CD4-positive, alpha-beta T cell treated with Interleukin-17A for 4 hours (primary cell): Measurements from ENCODE around the gene ACTL9.
"Not testable (repeated sequence)": the region's sequence is repeated elsewhere in the genome, so short reads cannot be mapped to it uniquely, and the experiment has no call there.

Source experiments
- DNase-seq: peaks from one replicate; pipeline ENCODE4 v3.0.0-alpha.2; 2020; ENCODE audit warnings: mixed read lengths

Gene ACTL9

GRCh38 chr19:8698433-8699063 lies at the start of gene ACTL9:
TSS of gene ACTL9 (minus strand) at chr19:8698795. CDS start at chr19:8698701, 94 bp downstream.
- DNase-seq, result no peak

GRCh38 chr19:8739291-8740065 lies 40.9 kb upstream of the ACTL9 start:
- DNase-seq, result not testable (repeated sequence)

GRCh38 chr19:8738377-8738776 lies 39.8 kb upstream of the ACTL9 start:
- DNase-seq, result no peak

- DNase-seq, result no peak
Measured at GRCh38 chr19:8731428-8732169, 33.0 kb upstream of the ACTL9 start.

- no peak for DNase-seq
Measured at GRCh38 chr19:8724276-8724675, 25.7 kb upstream of the ACTL9 start.

GRCh38 chr19:8722032-8722431 lies 23.4 kb upstream of the ACTL9 start:
- DNase-seq, result no peak

- DNase-seq, result no peak
Measured at GRCh38 chr19:8721334-8721733, 22.7 kb upstream of the ACTL9 start, which contains the start of gene OR2Z1. TSS of gene OR2Z1 (plus strand) at chr19:8721634. CDS start at chr19:8731029, 9,395 bp downstream.

- DNase-seq, result not testable (repeated sequence)
Measured at GRCh38 chr19:8710337-8710736, 11.7 kb upstream of the ACTL9 start.

GRCh38 chr19:8705742-8706141 lies 7.1 kb upstream of the ACTL9 start:
- DNase-seq, result no peak

GRCh38 chr19:8705304-8705703 lies 6.7 kb upstream of the ACTL9 start:
- DNase-seq, result not testable (repeated sequence)

GRCh38 chr19:8703223-8703622 lies 4.6 kb upstream of the ACTL9 start:
- DNase-seq, result no peak

- DNase-seq, result peak; percentile 32
Measured at GRCh38 chr19:8702350-8702749, 3.8 kb upstream of the ACTL9 start.

GRCh38 chr19:8700956-8701355 lies 2.4 kb upstream of the ACTL9 start:
- no peak for DNase-seq

GRCh38 chr19:8699908-8700307 lies 1.3 kb upstream of the ACTL9 start:
- no peak for DNase-seq

GRCh38 chr19:8697671-8698432 lies 743 bp downstream of the ACTL9 start:
- peak; percentile 27 for DNase-seq

GRCh38 chr19:8696993-8697392 lies 1.6 kb downstream of the ACTL9 start:
- no peak for DNase-seq

GRCh38 chr19:8695911-8696310 lies 2.7 kb downstream of the ACTL9 start:
- DNase-seq, result no peak

- DNase-seq, result no peak
Measured at GRCh38 chr19:8695501-8695900, 3.1 kb downstream of the ACTL9 start.

GRCh38 chr19:8690753-8691539 lies 7.6 kb downstream of the ACTL9 start:
- DNase-seq, result no peak

- no peak for DNase-seq
Measured at GRCh38 chr19:8688930-8689329, 9.7 kb downstream of the ACTL9 start.

GRCh38 chr19:8686549-8686948 lies 12.0 kb downstream of the ACTL9 start:
- no peak for DNase-seq
